ENCODE measurements around the gene SLX4IP. TPM values are rescaled to one million over a fixed set of nuclear protein-coding genes. Genes with fewer than 3 reads are reported as not detected.

The SLX4IP gene
- total and polyA plus RNA-seq, 2 of the 13 experiments (the other 11 are each of a cell fraction or from before 2014, with no cell fraction given) = 3.6 to 7.3 TPM

DNA sequence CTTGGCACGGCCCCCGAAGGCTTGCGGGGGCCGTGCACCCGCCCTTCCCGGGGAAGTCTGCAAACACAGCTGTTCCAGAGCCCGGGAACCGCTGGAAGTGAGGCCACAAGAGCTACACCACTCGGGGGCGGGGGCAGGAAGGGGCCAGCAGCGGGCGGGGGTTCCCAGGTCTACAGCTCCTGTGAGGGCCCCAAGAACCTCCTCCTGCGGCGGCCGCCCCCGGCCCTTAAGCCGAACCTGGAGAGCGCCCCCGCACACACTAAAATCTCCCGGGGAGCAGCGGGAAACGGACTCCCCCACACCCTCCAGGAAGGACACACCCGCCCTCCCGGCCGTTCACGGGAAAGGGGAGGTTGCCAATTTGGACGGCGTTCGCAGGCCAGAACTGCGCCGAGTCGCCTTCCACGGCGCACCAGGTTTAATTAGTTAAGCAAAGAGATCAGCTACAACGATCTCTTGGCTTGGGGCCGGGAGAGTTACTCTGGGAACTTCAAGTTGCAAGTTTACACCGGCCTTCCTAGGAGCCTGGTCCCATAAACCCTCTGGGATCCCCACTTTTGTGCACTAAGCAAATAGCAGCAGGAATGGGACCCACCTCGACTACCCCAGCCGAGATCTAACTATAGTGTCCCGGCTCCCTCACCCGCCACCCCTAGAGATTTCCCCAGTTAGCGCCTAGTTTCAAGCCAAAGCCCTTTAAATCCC lies 237.0 kb downstream of the SLX4IP start (continued):
- TF ChIP-seq ZNF512B (CRISPR knock-in tag; IDR thresholded peaks at IDR 0.05; ENCODE audit: borderline replicate concordance) (no peak), HNRNPL (IDR thresholded peaks at IDR 0.05; ENCODE audit: low read depth, low read length) (0 out of 2 replicates have a peak, but pooled peaks have one; percentile 72), ZNF335 (CRISPR knock-in tag; IDR thresholded peaks at IDR 0.05) (no peak), NCOA5 (CRISPR knock-in tag; IDR thresholded peaks at IDR 0.05) (no peak), FOXA1 (IDR thresholded peaks at IDR 0.05) (no peak), FOXA1 (CRISPR knock-in tag; IDR thresholded peaks at IDR 0.05) (peak; percentile 60), ZNF205 (CRISPR knock-in tag; IDR thresholded peaks at IDR 0.05) (0 out of 2 replicates have a peak, but pooled peaks have one; percentile 1), ZFP82 (CRISPR knock-in tag; IDR thresholded peaks at IDR 0.05; ENCODE audit: borderline replicate concordance) (no peak; the same call in 1 of the 2 replicates), JDP2 (CRISPR knock-in tag; IDR thresholded peaks at IDR 0.05; ENCODE audit: borderline replicate concordance) (no peak), YEATS4 (CRISPR knock-in tag; IDR thresholded peaks at IDR 0.05; ENCODE audit: borderline replicate concordance) (0 out of 2 replicates have a peak, but pooled peaks have one; percentile 5), LCORL (IDR thresholded peaks at IDR 0.05) (no peak), LCORL (CRISPR knock-in tag; IDR thresholded peaks at IDR 0.05) (no peak; the same call in 1 of the 2 replicates), CBFB (CRISPR knock-in tag; IDR thresholded peaks at IDR 0.05) (no peak; the same call in 1 of the 2 replicates), HMG20B (CRISPR knock-in tag; conservative IDR thresholded peaks at IDR 0.05) (no peak), FIP1L1 (IDR thresholded peaks at IDR 0.05; ENCODE audit: borderline replicate concordance, insufficient read depth, low read depth, low read length) (no peak), MEIS1 (CRISPR knock-in tag; IDR thresholded peaks at IDR 0.05; ENCODE audit: borderline replicate concordance) (peak; percentile 31; the same call in 1 of the 2 replicates), CEBPB (IDR thresholded peaks at IDR 0.05; ENCODE audit: borderline replicate concordance, low read depth, low read length) (no peak), SMC3 (IDR thresholded peaks at IDR 0.05; ENCODE audit: low read length) (no peak), JARID2 (CRISPR knock-in tag; IDR thresholded peaks at IDR 0.05; ENCODE audit: insufficient replicate concordance) (no peak), ZNF484 (CRISPR knock-in tag; IDR thresholded peaks at IDR 0.05; ENCODE audit: borderline replicate concordance, low read depth) (no peak), ZNF337 (CRISPR knock-in tag; IDR thresholded peaks at IDR 0.05; ENCODE audit: borderline replicate concordance, low read depth) (no peak), ZNF224 (CRISPR knock-in tag; IDR thresholded peaks at IDR 0.05) (no peak), ATF7-NPFF (CRISPR knock-in tag; IDR thresholded peaks at IDR 0.05; ENCODE audit: low read depth) (no peak), ZNF350 (CRISPR knock-in tag; IDR thresholded peaks at IDR 0.05; ENCODE audit: borderline replicate concordance, low read depth) (no peak), MTF1 (CRISPR knock-in tag; IDR thresholded peaks at IDR 0.05) (0 out of 2 replicates have a peak, but pooled peaks have one; percentile 31), REL (CRISPR knock-in tag; conservative IDR thresholded peaks at IDR 0.05) (0 out of 2 replicates have a peak, but pooled peaks have one; percentile 37), STAT5B (CRISPR knock-in tag; IDR thresholded peaks at IDR 0.05) (no peak)
- TF ChIP-seq, protein P1, sequence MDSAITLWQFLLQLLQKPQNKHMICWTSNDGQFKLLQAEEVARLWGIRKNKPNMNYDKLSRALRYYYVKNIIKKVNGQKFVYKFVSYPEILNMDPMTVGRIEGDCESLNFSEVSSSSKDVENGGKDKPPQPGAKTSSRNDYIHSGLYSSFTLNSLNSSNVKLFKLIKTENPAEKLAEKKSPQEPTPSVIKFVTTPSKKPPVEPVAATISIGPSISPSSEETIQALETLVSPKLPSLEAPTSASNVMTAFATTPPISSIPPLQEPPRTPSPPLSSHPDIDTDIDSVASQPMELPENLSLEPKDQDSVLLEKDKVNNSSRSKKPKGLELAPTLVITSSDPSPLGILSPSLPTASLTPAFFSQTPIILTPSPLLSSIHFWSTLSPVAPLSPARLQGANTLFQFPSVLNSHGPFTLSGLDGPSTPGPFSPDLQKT (CRISPR knock-in tag; IDR thresholded peaks at IDR 0.05; ENCODE audit: borderline replicate concordance) = no peak
